HepG2 (cell line): Measurements from ENCODE around the gene CCL17. TPM values are rescaled to one million over a fixed set of nuclear protein-coding genes. Genes with fewer than 3 reads are reported as not detected.

Source experiments
- FOXK1 ChIP-seq: sonication (generic); formaldehyde crosslinking; IDR thresholded peaks from 2 replicates; pipeline ENCODE4 v1.4.0; 2020; ENCODE audit warnings: low read depth, missing genetic modification reagents, borderline replicate concordance
- NONO ChIP-seq, 2 experiments: fragments of 450-650 bp in 1 of 2; sonication (generic) in 1 of 2; formaldehyde crosslinking in 1 of 2; IDR thresholded peaks in 1 of 2; conservative IDR thresholded peaks in 1 of 2; 2 replicates each; pipeline versions ENCODE4 v1.6.1 to v1.8.0; 2017 to 2022; ENCODE audit warnings: mild to moderate bottlenecking in 1 of 2, missing genetic modification reagents in 1 of 2, moderate library complexity in 1 of 2
- NRL ChIP-seq: sonication (generic); formaldehyde crosslinking; IDR thresholded peaks from 2 replicates; pipeline ENCODE4 v1.5.0; 2020; ENCODE audit warnings: missing genetic modification reagents, mild to moderate bottlenecking, moderate library complexity, borderline replicate concordance
- POLR2A ChIP-seq, 2 experiments: IDR thresholded peaks; 2 replicates each; pipeline ENCODE4 v1.6.1; 2011; ENCODE audit warnings: low read depth in 2 of 2, low read length in 2 of 2, mild to moderate bottlenecking in 1 of 2, moderate library complexity in 1 of 2; ENCODE audit not compliant: insufficient read depth in 1 of 2
- SCMH1 ChIP-seq: sonication (generic); formaldehyde crosslinking; IDR thresholded peaks from 2 replicates; pipeline ENCODE4 v1.9.0; 2021; ENCODE audit warnings: missing genetic modification reagents, mild to moderate bottlenecking, borderline replicate concordance
- YEATS2 ChIP-seq: sonication (generic); formaldehyde crosslinking; IDR thresholded peaks from 2 replicates; pipeline ENCODE4 v1.4.0; 2020; ENCODE audit warnings: missing genetic modification reagents, borderline replicate concordance
- ZBTB1 ChIP-seq: sonication (generic); formaldehyde crosslinking; IDR thresholded peaks from 2 replicates; pipeline ENCODE4 v1.4.0; 2020; ENCODE audit warnings: missing genetic modification reagents, borderline replicate concordance
- ZBTB40 ChIP-seq, 2 experiments: fragments of 450-650 bp in 1 of 2; sonication (generic) in 1 of 2; formaldehyde crosslinking in 1 of 2; IDR thresholded peaks; 2 replicates each; pipeline versions ENCODE4 v1.6.1 to v1.8.0; 2016 to 2022; ENCODE audit warnings: antibody characterized with exemption in 1 of 2, mild to moderate bottlenecking in 1 of 2, missing genetic modification reagents in 1 of 2
- polyA plus RNA-seq, 8 experiments: library from polyadenylated mRNA; depleted of rRNA in 3 of 8; stranded (reverse) in 7 of 8; unstranded in 1 of 8; fragments of >200 nt; fragmentation: Illumina TruSeq in 4 of 8; extraction: Trizol in 4 of 8; gene quantifications; 2 replicates each; pipeline versions ENCODE4 v1.2.1 to v1.2.3, GENCODE V29; 2011 to 2016; ENCODE audit warnings: low read depth in 4 of 8, missing spikeins in 1 of 8, mixed read lengths in 1 of 8; ENCODE audit not compliant: insufficient read depth in 1 of 8
- total RNA-seq, 5 experiments: library from RNA; depleted of rRNA; stranded (reverse); fragments of >200 nt; fragmentation: Illumina TruSeq; extraction: Trizol; gene quantifications; 2 replicates each; pipeline ENCODE4 v1.2.3, GENCODE V29; 2016; ENCODE audit warnings: low read depth in 1 of 5
- TF ChIP-seq, protein P1 (sequence below): sonication (generic); formaldehyde crosslinking; IDR thresholded peaks from 2 replicates; pipeline ENCODE4 v1.4.0; 2020; ENCODE audit warnings: missing genetic modification reagents, borderline replicate concordance
- TF ChIP-seq, protein P2 (sequence below): sonication (generic); formaldehyde crosslinking; IDR thresholded peaks from 2 replicates; pipeline ENCODE4 v1.5.0; 2020; ENCODE audit warnings: missing genetic modification reagents, mild to moderate bottlenecking, borderline replicate concordance
- TF ChIP-seq, protein P3 (sequence below): sonication (generic); formaldehyde crosslinking; IDR thresholded peaks from 2 replicates; pipeline ENCODE4 v1.5.0; 2020; ENCODE audit warnings: missing genetic modification reagents

Gene CCL17
- total and polyA plus RNA-seq, 2 of the 13 experiments (the other 11 are each of a cell fraction or from before 2014, with no cell fraction given), result not detected

- TF ChIP-seq, protein P1, sequence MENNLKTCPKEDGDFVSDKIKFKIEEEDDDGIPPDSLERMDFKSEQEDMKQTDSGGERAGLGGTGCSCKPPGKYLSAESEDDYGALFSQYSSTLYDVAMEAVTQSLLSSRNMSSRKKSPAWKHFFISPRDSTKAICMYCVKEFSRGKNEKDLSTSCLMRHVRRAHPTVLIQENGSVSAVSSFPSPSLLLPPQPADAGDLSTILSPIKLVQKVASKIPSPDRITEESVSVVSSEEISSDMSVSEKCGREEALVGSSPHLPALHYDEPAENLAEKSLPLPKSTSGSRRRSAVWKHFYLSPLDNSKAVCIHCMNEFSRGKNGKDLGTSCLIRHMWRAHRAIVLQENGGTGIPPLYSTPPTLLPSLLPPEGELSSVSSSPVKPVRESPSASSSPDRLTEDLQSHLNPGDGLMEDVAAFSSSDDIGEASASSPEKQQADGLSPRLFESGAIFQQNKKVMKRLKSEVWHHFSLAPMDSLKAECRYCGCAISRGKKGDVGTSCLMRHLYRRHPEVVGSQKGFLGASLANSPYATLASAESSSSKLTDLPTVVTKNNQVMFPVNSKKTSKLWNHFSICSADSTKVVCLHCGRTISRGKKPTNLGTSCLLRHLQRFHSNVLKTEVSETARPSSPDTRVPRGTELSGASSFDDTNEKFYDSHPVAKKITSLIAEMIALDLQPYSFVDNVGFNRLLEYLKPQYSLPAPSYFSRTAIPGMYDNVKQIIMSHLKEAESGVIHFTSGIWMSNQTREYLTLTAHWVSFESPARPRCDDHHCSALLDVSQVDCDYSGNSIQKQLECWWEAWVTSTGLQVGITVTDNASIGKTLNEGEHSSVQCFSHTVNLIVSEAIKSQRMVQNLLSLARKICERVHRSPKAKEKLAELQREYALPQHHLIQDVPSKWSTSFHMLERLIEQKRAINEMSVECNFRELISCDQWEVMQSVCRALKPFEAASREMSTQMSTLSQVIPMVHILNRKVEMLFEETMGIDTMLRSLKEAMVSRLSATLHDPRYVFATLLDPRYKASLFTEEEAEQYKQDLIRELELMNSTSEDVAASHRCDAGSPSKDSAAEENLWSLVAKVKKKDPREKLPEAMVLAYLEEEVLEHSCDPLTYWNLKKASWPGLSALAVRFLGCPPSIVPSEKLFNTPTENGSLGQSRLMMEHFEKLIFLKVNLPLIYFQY, result peak; percentile 91
- TF ChIP-seq ZBTB1, result 0 out of 2 replicates have a peak, but pooled peaks have one; percentile 14
- peak; percentile 97 for TF ChIP-seq NRL (CRISPR knock-in tag)
- peak; percentile 98 for TF ChIP-seq YEATS2
- TF ChIP-seq POLR2A (IDR thresholded peaks at IDR 0.05; ENCODE audit: insufficient read depth in 1 of 2, low read depth in 2 of 2, low read length in 2 of 2), result peak; percentile 99
- TF ChIP-seq, protein P2, sequence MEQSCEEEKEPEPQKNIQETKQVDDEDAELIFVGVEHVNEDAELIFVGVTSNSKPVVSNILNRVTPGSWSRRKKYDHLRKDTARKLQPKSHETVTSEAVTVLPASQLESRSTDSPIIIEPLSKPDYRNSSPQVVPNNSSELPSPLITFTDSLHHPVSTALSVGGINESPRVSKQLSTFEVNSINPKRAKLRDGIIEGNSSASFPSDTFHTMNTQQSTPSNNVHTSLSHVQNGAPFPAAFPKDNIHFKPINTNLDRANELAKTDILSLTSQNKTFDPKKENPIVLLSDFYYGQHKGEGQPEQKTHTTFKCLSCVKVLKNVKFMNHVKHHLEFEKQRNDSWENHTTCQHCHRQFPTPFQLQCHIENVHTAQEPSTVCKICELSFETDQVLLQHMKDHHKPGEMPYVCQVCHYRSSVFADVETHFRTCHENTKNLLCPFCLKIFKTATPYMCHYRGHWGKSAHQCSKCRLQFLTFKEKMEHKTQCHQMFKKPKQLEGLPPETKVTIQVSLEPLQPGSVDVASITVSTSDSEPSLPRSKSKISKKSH (CRISPR knock-in tag), result peak; percentile 98
- no peak for TF ChIP-seq SCMH1 (CRISPR knock-in tag)
- TF ChIP-seq ZBTB40 (IDR thresholded peaks at IDR 0.05), result peak; percentile 80
- peak; percentile 85; the same call in 1 of the 2 replicates for TF ChIP-seq ZBTB40 (CRISPR knock-in tag; IDR thresholded peaks at IDR 0.05)
- TF ChIP-seq, protein P3, sequence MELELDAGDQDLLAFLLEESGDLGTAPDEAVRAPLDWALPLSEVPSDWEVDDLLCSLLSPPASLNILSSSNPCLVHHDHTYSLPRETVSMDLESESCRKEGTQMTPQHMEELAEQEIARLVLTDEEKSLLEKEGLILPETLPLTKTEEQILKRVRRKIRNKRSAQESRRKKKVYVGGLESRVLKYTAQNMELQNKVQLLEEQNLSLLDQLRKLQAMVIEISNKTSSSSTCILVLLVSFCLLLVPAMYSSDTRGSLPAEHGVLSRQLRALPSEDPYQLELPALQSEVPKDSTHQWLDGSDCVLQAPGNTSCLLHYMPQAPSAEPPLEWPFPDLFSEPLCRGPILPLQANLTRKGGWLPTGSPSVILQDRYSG (CRISPR knock-in tag), result peak; percentile 94; the same call in 1 of the 2 replicates
- TF ChIP-seq FOXK1 (CRISPR knock-in tag), result peak; percentile 97
- TF ChIP-seq NONO (IDR thresholded peaks at IDR 0.05), result no peak
- TF ChIP-seq NONO (CRISPR knock-in tag; conservative IDR thresholded peaks at IDR 0.05), result peak; percentile 97
These were observed 57.8 kb downstream of the CCL17 start, which contains the start of gene POLR2C (continued) for GRCh38 chr16:57462209-57462977.
